ENCODE measurements around the gene RFC5. TPM values are rescaled to one million over a fixed set of nuclear protein-coding genes. Genes with fewer than 3 reads are reported as not detected.

RFC5 gene
- total RNA-seq, 6 donors from 2014 or later = 5.0 to 10.5 (median 7.1) TPM

GRCh38 chr12:117968826-117969659 is 47.5 kb upstream of the RFC5 start, which contains the start of gene KSR2:
TSS of gene KSR2 (minus strand) at chr12:117968990. CDS start at chr12:117968255, 735 bp downstream.
- peak in 1 of 4 donors; percentile 66 for TF ChIP-seq POLR2A (IDR thresholded peaks at IDR 0.05)
- no peak for TF ChIP-seq POLR2AphosphoS5 (IDR thresholded peaks at IDR 0.05)
- Histone ChIP-seq H3K9me3 (peaks cover 0 to 5% (median 2%) of the 10 kb centered on the region in 4 donors), H3K27me3 (peaks cover 0 to 15% (median under 1%) of the 10 kb centered on the region in 4 donors), H3K4me3 (peak within 1 kb of the TSS; percentile 35 to 56 (median 51)), H3K36me3 (no peaks in the 10 kb centered on the region), H3K27ac (peak within 1 kb of the TSS; percentile 58 to 79 (median 72)), H3K4me1 (peaks cover 0 to 18% (median 7%) of the 10 kb centered on the region in 4 donors)
- peak; percentile 86 to 92 for DNase-seq
- peak; percentile 74 to 89 for ATAC-seq (ENCODE audit: low FRiP score in 2 of 2)
- WGBS, 2 donors = 1 to 2% methylated on average over 19 to 62 of the region's 86 CpGs

DNA sequence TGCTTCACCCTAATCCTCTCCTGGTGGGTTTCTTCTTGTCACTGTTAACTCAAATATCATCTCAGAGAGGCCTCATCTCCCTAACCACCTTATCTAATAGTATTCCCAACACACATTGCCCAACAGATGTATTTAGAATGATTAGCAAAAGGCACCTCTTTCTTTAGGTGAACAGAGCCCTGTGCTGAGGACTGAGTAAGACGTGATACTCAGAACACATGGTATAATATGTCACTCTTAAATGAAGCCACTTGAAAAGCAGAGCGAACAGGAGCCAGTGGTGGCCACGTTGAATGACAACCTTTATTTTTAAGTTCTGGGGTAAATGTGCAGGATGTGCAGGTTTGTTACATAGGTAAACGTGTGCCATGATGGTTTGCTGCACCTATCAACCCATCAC is 46.2 kb upstream of the RFC5 start:
- H3K27ac ChIP-seq = no peak overlapping the region
- ATAC-seq (ENCODE audit: low FRiP score in 2 of 2) (no peak), DNase-seq (no peak)
- peaks cover 0 to 5% (median 2%) of the 10 kb centered on the region in 4 donors for H3K9me3 ChIP-seq
- no peak for TF ChIP-seq CTCF (IDR thresholded peaks at IDR 0.05)
- TF ChIP-seq POLR2A (IDR thresholded peaks at IDR 0.05) = no peak
- no peak for TF ChIP-seq EP300 (IDR thresholded peaks at IDR 0.05)
- TF ChIP-seq POLR2AphosphoS5 (IDR thresholded peaks at IDR 0.05) = no peak
- peaks cover 0 to 18% (median 7%) of the 10 kb centered on the region in 4 donors for H3K4me1 ChIP-seq
- no peak overlapping the region for H3K4me3 ChIP-seq
- 88 to 90% methylated on average over 4 of the region's 4 CpGs for WGBS, 2 donors
- H3K27me3 ChIP-seq = peaks cover 0 to 15% (median under 1%) of the 10 kb centered on the region in 4 donors
- H3K36me3 ChIP-seq = no peaks in the 10 kb centered on the region

GRCh38 chr12:117972301-117972700 is 44.2 kb upstream of the RFC5 start:
- no peak for TF ChIP-seq EP300 (IDR thresholded peaks at IDR 0.05)
- no peak for TF ChIP-seq CTCF (IDR thresholded peaks at IDR 0.05)
- TF ChIP-seq POLR2AphosphoS5 (IDR thresholded peaks at IDR 0.05) = no peak
- no peak for TF ChIP-seq POLR2A (IDR thresholded peaks at IDR 0.05)
- Histone ChIP-seq H3K9me3 (peaks cover 0 to 5% (median 2%) of the 10 kb centered on the region in 4 donors), H3K4me1 (peaks cover 0 to 18% (median 7%) of the 10 kb centered on the region in 4 donors), H3K4me3 (no peak overlapping the region), H3K36me3 (no peaks in the 10 kb centered on the region), H3K27ac (no peak overlapping the region), H3K27me3 (peaks cover 0 to 15% (median under 1%) of the 10 kb centered on the region in 4 donors)
- no peak for DNase-seq
- 82 to 88% methylated on average over 2 of the region's 2 CpGs for WGBS, 2 donors
- ATAC-seq (ENCODE audit: low FRiP score in 2 of 2) = no peak

GRCh38 chr12:117975006-117975405 is 41.5 kb upstream of the RFC5 start:
- no peak for TF ChIP-seq POLR2A (IDR thresholded peaks at IDR 0.05)
- TF ChIP-seq EP300 (IDR thresholded peaks at IDR 0.05) = no peak
- no peak for TF ChIP-seq CTCF (IDR thresholded peaks at IDR 0.05)
- no peak for TF ChIP-seq POLR2AphosphoS5 (IDR thresholded peaks at IDR 0.05)
- Histone ChIP-seq H3K27me3 (no peaks in the 10 kb centered on the region), H3K27ac (no peak overlapping the region), H3K36me3 (no peaks in the 10 kb centered on the region), H3K4me1 (no peaks in the 10 kb centered on the region), H3K9me3 (peaks cover 0 to 5% (median 2%) of the 10 kb centered on the region in 4 donors), H3K4me3 (no peak overlapping the region)
- DNase-seq (no peak), ATAC-seq (ENCODE audit: low FRiP score in 2 of 2) (no peak)
- 79% methylated on average over 3 of the region's 3 CpGs for WGBS, 2 donors

- no peak for ATAC-seq (ENCODE audit: low FRiP score in 2 of 2)
- no peaks in the 10 kb centered on the region for H3K4me1 ChIP-seq
- H3K27me3 ChIP-seq = no peaks in the 10 kb centered on the region
- 92 to 97% methylated on average over 1 of the region's 1 CpG for WGBS, 2 donors
- no peaks in the 10 kb centered on the region for H3K36me3 ChIP-seq
- H3K4me3 ChIP-seq = no peak overlapping the region
- no peaks in the 10 kb centered on the region for H3K9me3 ChIP-seq
- DNase-seq = no peak
- TF ChIP-seq POLR2A (IDR thresholded peaks at IDR 0.05) (no peak), POLR2AphosphoS5 (IDR thresholded peaks at IDR 0.05) (no peak), EP300 (IDR thresholded peaks at IDR 0.05) (no peak), CTCF (IDR thresholded peaks at IDR 0.05) (no peak)
- no peak overlapping the region for H3K27ac ChIP-seq
Observed at GRCh38 chr12:117977373-117977772, 39.1 kb upstream of the RFC5 start.

Data from upper lobe of left lung (tissue), 6 donors.